Measurements from ENCODE around the gene EVI5L.

Gene EVI5L

GRCh38 chr19:7911508-7912143 lies 81.6 kb downstream of the EVI5L start:
- DNase-seq (ENCODE audit: low read depth in 2 of 2), result no peak

- no peak for DNase-seq (ENCODE audit: low read depth in 2 of 2)
Observed at GRCh38 chr19:7912144-7912696, 82.2 kb downstream of the EVI5L start.

GRCh38 chr19:7912697-7913564 lies 82.9 kb downstream of the EVI5L start:
- DNase-seq (ENCODE audit: low read depth in 2 of 2), result no peak

GRCh38 chr19:7913652-7914051 lies 83.6 kb downstream of the EVI5L start:
- no peak for DNase-seq (ENCODE audit: low read depth in 2 of 2)

GRCh38 chr19:7914099-7914498 lies 84.1 kb downstream of the EVI5L start:
- DNase-seq (ENCODE audit: low read depth in 2 of 2), result no peak

All from stimulated activated CD8-positive, alpha-beta memory T cell treated with anti-CD3 and anti-CD28 coated beads, Interleukin-2, amount 100 ng/mL, for 48 hours (primary cell).